H9 (cell line): ENCODE measurements around the gene KLHL1. TPM values are rescaled to one million over a fixed set of nuclear protein-coding genes. Genes with fewer than 3 reads are reported as not detected.

Experiments
- DNase-seq: peaks from one replicate; pipeline ENCODE4 v3.0.0-alpha.2; 2017
- H2AFZ ChIP-seq: one replicate; pipeline ENCODE4 v1.6.1; 2013; ENCODE audit warnings: mild to moderate bottlenecking, low read length, control low read depth, moderate library complexity
- H2AK5ac ChIP-seq: 2 replicates; pipeline ENCODE4 v1.6.1; 2013; ENCODE audit warnings: low read length, control low read depth, mixed read lengths; ENCODE audit not compliant: insufficient read length
- H2BK120ac ChIP-seq: one replicate; pipeline ENCODE4 v1.6.1; 2013; ENCODE audit warnings: low read depth, mild to moderate bottlenecking, low read length, control low read depth, inconsistent platforms; ENCODE audit not compliant: poor library complexity, severe bottlenecking
- H2BK12ac ChIP-seq: 2 replicates; pipeline ENCODE4 v1.6.1; 2013; ENCODE audit warnings: low read length, control low read depth, mixed read lengths, low read depth; ENCODE audit not compliant: insufficient read length
- H2BK15ac ChIP-seq: 2 replicates; pipeline ENCODE4 v1.6.1; 2013; ENCODE audit warnings: low read depth, low read length, control low read depth
- H2BK20ac ChIP-seq: one replicate; pipeline ENCODE4 v1.6.1; 2013; ENCODE audit warnings: low read depth, mild to moderate bottlenecking, low read length, control low read depth, inconsistent platforms; ENCODE audit not compliant: poor library complexity, severe bottlenecking
- H2BK5ac ChIP-seq: 2 replicates; pipeline ENCODE4 v1.6.1; 2013; ENCODE audit warnings: low read length, control low read depth, mixed read lengths; ENCODE audit not compliant: insufficient read length
- H3K14ac ChIP-seq: 2 replicates; pipeline ENCODE4 v1.6.1; 2013; ENCODE audit warnings: low read length, control low read depth; ENCODE audit not compliant: insufficient read depth
- H3K18ac ChIP-seq: 2 replicates; pipeline ENCODE4 v1.6.1; 2013; ENCODE audit warnings: low read depth, mild to moderate bottlenecking, mixed read lengths, low read length, control low read depth; ENCODE audit not compliant: insufficient read length
- H3K23ac ChIP-seq: 2 replicates; pipeline ENCODE4 v1.6.1; 2013; ENCODE audit warnings: low read length, control low read depth, mixed read lengths, low read depth; ENCODE audit not compliant: insufficient read length
- H3K23me2 ChIP-seq: 2 replicates; pipeline ENCODE4 v1.6.1; 2013; ENCODE audit warnings: low read depth, mild to moderate bottlenecking, mixed read lengths, low read length, control low read depth; ENCODE audit not compliant: insufficient read length, poor library complexity, severe bottlenecking
- H3K27ac ChIP-seq: 2 replicates; pipeline ENCODE4 v1.5.1; 2013; ENCODE audit warnings: low read length, control low read depth, mixed read lengths, low read depth; ENCODE audit not compliant: insufficient read length
- H3K27me3 ChIP-seq: 2 replicates; pipeline ENCODE4 v1.6.1; 2013; ENCODE audit warnings: low read length, control low read depth, inconsistent platforms; ENCODE audit not compliant: insufficient read depth
- H3K4ac ChIP-seq: 2 replicates; pipeline ENCODE4 v1.6.1; 2013; ENCODE audit warnings: low read depth, mild to moderate bottlenecking, control low read depth, inconsistent platforms, low read length, moderate library complexity
- H3K4me1 ChIP-seq: 2 replicates; pipeline ENCODE4 v1.6.1; 2013; ENCODE audit warnings: low read length, control low read depth, inconsistent platforms; ENCODE audit not compliant: insufficient read depth
- H3K4me2 ChIP-seq: 2 replicates; pipeline ENCODE4 v1.6.1; 2013; ENCODE audit warnings: low read length, control low read depth, mixed read lengths; ENCODE audit not compliant: insufficient read length, insufficient read depth
- H3K56ac ChIP-seq: 2 replicates; pipeline ENCODE4 v1.6.1; 2013; ENCODE audit warnings: low read depth, mild to moderate bottlenecking, mixed read lengths, low read length, control low read depth; ENCODE audit not compliant: insufficient read length
- H3K79me1 ChIP-seq: 2 replicates; pipeline ENCODE4 v1.6.1; 2013; ENCODE audit warnings: low read depth, mild to moderate bottlenecking, moderate library complexity, low read length, control low read depth, inconsistent platforms; ENCODE audit not compliant: insufficient read depth, poor library complexity, severe bottlenecking
- H3K79me2 ChIP-seq: 2 replicates; pipeline ENCODE4 v1.6.1; 2013; ENCODE audit warnings: low read length, control low read depth, inconsistent platforms; ENCODE audit not compliant: insufficient read depth
- H3K9ac ChIP-seq: 2 replicates; pipeline ENCODE4 v1.6.1; 2013; ENCODE audit warnings: low read length, control low read depth, mixed read lengths; ENCODE audit not compliant: insufficient read length; ENCODE audit errors: extremely low read depth
- H3K9me3 ChIP-seq: one replicate; pipeline ENCODE4 v1.6.1; 2013; ENCODE audit warnings: low read depth, low read length, inconsistent platforms; ENCODE audit not compliant: control insufficient read depth
- H3T11ph ChIP-seq: one replicate; pipeline ENCODE4 v1.6.1; 2013; ENCODE audit warnings: mild to moderate bottlenecking, low read length, control low read depth, inconsistent platforms
- H4K20me1 ChIP-seq: one replicate; pipeline ENCODE4 v1.6.1; 2013; ENCODE audit not compliant: control insufficient read depth, insufficient read length, insufficient read depth
- H4K5ac ChIP-seq: 2 replicates; pipeline ENCODE4 v1.6.1; 2013; ENCODE audit warnings: low read depth, mild to moderate bottlenecking, mixed read lengths, low read length, control low read depth; ENCODE audit not compliant: insufficient read length
- H4K8ac ChIP-seq: replicated peaks from 2 replicates; pipeline ENCODE4 v1.6.1; 2013; ENCODE audit warnings: low read length, control low read depth, mixed read lengths, low read depth; ENCODE audit not compliant: insufficient read length
- H4K91ac ChIP-seq: 2 replicates; pipeline ENCODE4 v1.6.1; 2013; ENCODE audit warnings: low read depth, mild to moderate bottlenecking, moderate library complexity, mixed read lengths, low read length, control low read depth; ENCODE audit not compliant: insufficient read length
- H3K27ac Mint-ChIP-seq, 3 experiments: 2 replicates in 2 of 3; 3 replicates in 1 of 3; pipeline ENCODE4 v1.8.0; 2020 to 2021; ENCODE audit warnings: mixed read lengths in 3 of 3, mild to moderate bottlenecking in 1 of 3, moderate library complexity in 1 of 3
- H3K27me3 Mint-ChIP-seq: 2 replicates; pipeline ENCODE4 v1.8.0; 2021; ENCODE audit warnings: low read depth, mild to moderate bottlenecking, moderate library complexity, mixed read lengths
- H3K36me3 Mint-ChIP-seq, 3 experiments: 2 replicates in 2 of 3; 3 replicates in 1 of 3; pipeline ENCODE4 v1.8.0; 2020 to 2021; ENCODE audit warnings: low read depth in 3 of 3, mixed read lengths in 3 of 3; ENCODE audit not compliant: insufficient read depth in 1 of 3
- H3K4me1 Mint-ChIP-seq, 2 experiments: 2 replicates each; pipeline ENCODE4 v1.8.0; 2020; ENCODE audit warnings: mixed read lengths in 2 of 2
- H3K4me3 Mint-ChIP-seq, 2 experiments: 2 replicates in 1 of 2; 3 replicates in 1 of 2; pipeline ENCODE4 v1.8.0; 2020 to 2021; ENCODE audit warnings: mild to moderate bottlenecking in 2 of 2, mixed read lengths in 2 of 2, moderate library complexity in 1 of 2
- H3K9me3 Mint-ChIP-seq, 2 experiments: 2 replicates in 1 of 2; 3 replicates in 1 of 2; pipeline ENCODE4 v1.8.0; 2020; ENCODE audit warnings: mild to moderate bottlenecking in 2 of 2, mixed read lengths in 2 of 2, moderate library complexity in 1 of 2
- CTCF ChIP-seq: fragments of 200-600 bp; sonication (generic); conservative IDR thresholded peaks from 3 replicates; pipeline ENCODE4 v1.8.0; 2021; ENCODE audit warnings: antibody characterized with exemption, mild to moderate bottlenecking
- total RNA-seq: library from RNA; stranded (reverse); gene quantifications from 2 replicates; pipeline ENCODE4 v1.2.1, GENCODE V29; 2021

Gene KLHL1
- total RNA-seq, 1 experiment from 2014 or later, result not detected

- Histone ChIP-seq H2BK12ac (no peak overlapping the region), H3K23ac (no peak overlapping the region), H3K18ac (no peak overlapping the region), H3K79me2 (no peaks in the 10 kb centered on the region), H3K4ac (no peak overlapping the region), H3K4me1 (no peaks in the 10 kb centered on the region), H3K27me3 (no peaks in the 10 kb centered on the region), H4K8ac (no peak overlapping the region), H2AK5ac (no peak overlapping the region), H3K56ac (no peak overlapping the region), H2BK20ac (no peak overlapping the region), H3K27ac (no peak overlapping the region), H2BK120ac (no peak overlapping the region), H3K14ac (no peak overlapping the region), H4K91ac (no peak overlapping the region), H3K23me2 (no peaks in the 10 kb centered on the region), H3K9ac (no peak overlapping the region), H2BK5ac (no peak overlapping the region), H3T11ph (no peak overlapping the region), H4K5ac (no peak overlapping the region), H3K79me1 (no peaks in the 10 kb centered on the region), H2BK15ac (no peak overlapping the region), H4K20me1 (no peaks in the 10 kb centered on the region), H2AFZ (no peak overlapping the region), H3K4me2 (no peak overlapping the region), H3K9me3 (no peaks in the 10 kb centered on the region)
- Mint-ChIP-seq H3K4me3 (no peak overlapping the region), H3K36me3 (no peaks in the 10 kb centered on the region), H3K27me3 (no peaks in the 10 kb centered on the region), H3K9me3 (peaks cover 0 to 4% of the 10 kb centered on the region in 2 experiments; a peak in 1 of 5 replicates), H3K4me1 (no peaks in the 10 kb centered on the region), H3K27ac (no peak overlapping the region; a peak in 1 of 7 replicates)
- no peak for TF ChIP-seq CTCF
- DNase-seq, result no peak
These were observed 74.0 kb downstream of the KLHL1 start for GRCh38 chr13:70034286-70034685.
